HepG2 (cell line): ENCODE results near the gene PPP2R5D. TPM values are rescaled to one million over a fixed set of nuclear protein-coding genes. Genes with fewer than 3 reads are reported as not detected.

Experiments
- ATAC-seq: fragments of 200-7000 bp; cut with Tn5 transposase; 3 replicates; pipeline ENCODE4 v1.9.1; 2020; ENCODE audit warnings: mild to moderate bottlenecking, moderate library complexity
- BruUV-seq: library from RNA; stranded (reverse); fragments of 400-500 nt; replicated peaks from 2 replicates; lab custom pipeline; 2021; lab: Mats Ljungman, UMichigan
- CTCF ChIA-PET: fragments of 300-600 bp; formaldehyde crosslinking; extraction: SDS; loops from one replicate; lab custom pipeline; 2021; ENCODE audit warnings: low total read pairs, inconsistent platforms, low intra/inter-chr PET ratio; lab: Yijun Ruan, JAX
- POLR2A ChIA-PET: fragments of 350-600 bp; sonication (Branson Sonifier 250); formaldehyde crosslinking; loops from one replicate; lab custom pipeline; 2020; ENCODE audit warnings: antibody characterized with exemption, inconsistent platforms; lab: Yijun Ruan, JAX
- DNase-seq: peaks from one replicate; pipeline ENCODE4 v3.0.0-alpha.2; 2015; ENCODE audit warnings: low spot score
- FAIRE-seq: peaks from 3 replicates; lab custom pipeline; 2011; peaks lifted over from hg19 to GRCh38; lab: Jason Lieb, UNC
- H2AFZ ChIP-seq: one replicate; pipeline ENCODE4 v1.6.1; 2011; ENCODE audit warnings: low read length, inconsistent platforms
- H3K27ac ChIP-seq: fragments of 300-600 bp; 3 replicates; pipeline ENCODE4 v1.8.0; 2011; ENCODE audit warnings: mixed run types, mild to moderate bottlenecking, mixed read lengths, low read length, inconsistent platforms; ENCODE audit not compliant: insufficient read depth; ENCODE audit errors: extremely low read length
- H3K27me3 ChIP-seq, 2 experiments: fragments of 200-600 bp in 1 of 2; 2 replicates in 1 of 2; 3 replicates in 1 of 2; pipeline versions ENCODE4 v1.6.0 to v1.8.0; 2011; ENCODE audit warnings: low read length in 2 of 2, mild to moderate bottlenecking in 2 of 2, moderate library complexity in 2 of 2, inconsistent platforms in 1 of 2; ENCODE audit not compliant: insufficient read depth in 2 of 2, control insufficient read depth in 1 of 2
- H3K36me3 ChIP-seq, 2 experiments: fragments of 200-600 bp in 1 of 2; replicated peaks in 1 of 2; 2 replicates in 1 of 2; 3 replicates in 1 of 2; pipeline versions ENCODE4 v1.5.1 to v1.8.0; 2011; ENCODE audit warnings: low read length in 2 of 2, inconsistent platforms in 1 of 2; ENCODE audit not compliant: insufficient read depth in 2 of 2, control insufficient read depth in 1 of 2
- H3K4me1 ChIP-seq: 2 replicates; pipeline ENCODE4 v1.5.1; 2012; ENCODE audit warnings: low read length, inconsistent platforms; ENCODE audit not compliant: insufficient read depth
- H3K4me2 ChIP-seq: 2 replicates; pipeline ENCODE4 v1.6.0; 2011; ENCODE audit warnings: low read depth, low read length, inconsistent platforms
- H3K4me3 ChIP-seq, 3 experiments: fragments of 200-600 bp in 1 of 3; sonication (generic), shearing (Covaris generic) in 1 of 3; replicated peaks in 1 of 3; 2 replicates each; pipeline ENCODE4 v1.5.1; 2011 to 2016; ENCODE audit warnings: low read length in 3 of 3, inconsistent platforms in 2 of 3, low read depth in 2 of 3, mild to moderate bottlenecking in 2 of 3, control low read depth in 1 of 3, mixed read lengths in 1 of 3; ENCODE audit not compliant: insufficient read depth in 1 of 3
- H3K79me2 ChIP-seq: one replicate; pipeline ENCODE4 v1.6.1; 2011; ENCODE audit warnings: low read length, inconsistent platforms; ENCODE audit not compliant: insufficient read depth
- H3K9ac ChIP-seq: 2 replicates; pipeline ENCODE4 v1.6.0; 2011; ENCODE audit warnings: mild to moderate bottlenecking, low read depth, low read length, inconsistent platforms; ENCODE audit not compliant: insufficient read depth
- H3K9me3 ChIP-seq: 2 replicates; pipeline ENCODE4 v1.5.1; 2012; ENCODE audit warnings: mild to moderate bottlenecking, low read length
- H4K20me1 ChIP-seq: 2 replicates; pipeline ENCODE4 v1.6.0; 2011; ENCODE audit warnings: inconsistent platforms, mild to moderate bottlenecking, low read length, moderate library complexity; ENCODE audit not compliant: insufficient read depth
- BORCS8-MEF2B ChIP-seq: sonication (generic); formaldehyde crosslinking; IDR thresholded peaks from 2 replicates; pipeline ENCODE4 v1.8.0; 2022; ENCODE audit warnings: mild to moderate bottlenecking, missing genetic modification reagents
- ELF3 ChIP-seq: IDR thresholded peaks from 2 replicates; pipeline ENCODE4 v1.6.1; 2016; ENCODE audit warnings: missing genetic modification reagents, missing compliant biosample characterization
- GABPB1 ChIP-seq: IDR thresholded peaks from 2 replicates; pipeline ENCODE4 v1.6.1; 2016; ENCODE audit warnings: mild to moderate bottlenecking, missing genetic modification reagents, moderate library complexity, missing compliant biosample characterization
- PLRG1 ChIP-seq: fragments of 450-650 bp; conservative IDR thresholded peaks from 2 replicates; pipeline ENCODE4 v1.6.1; 2016
- RFX3 ChIP-seq: IDR thresholded peaks from 2 replicates; pipeline ENCODE4 v1.6.1; 2016; ENCODE audit warnings: missing biosample characterization, missing genetic modification reagents
- SKI ChIP-seq: fragments of 450-650 bp; IDR thresholded peaks from one replicate; pipeline ENCODE4 v1.6.1; 2018; ENCODE audit warnings: mild to moderate bottlenecking; ENCODE audit not compliant: partially characterized antibody
- SRSF9 ChIP-seq: fragments of 200-400 bp; formaldehyde crosslinking; IDR thresholded peaks from 2 replicates; pipeline ENCODE4 v1.6.1; 2018; ENCODE audit warnings: borderline replicate concordance, mild to moderate bottlenecking, low read depth, low read length; ENCODE audit not compliant: insufficient read depth, poor library complexity, severe bottlenecking
- THAP11 ChIP-seq: IDR thresholded peaks from 2 replicates; pipeline ENCODE4 v1.6.1; 2016; ENCODE audit warnings: missing biosample characterization, missing genetic modification reagents
- ZNF33B ChIP-seq: sonication (generic); formaldehyde crosslinking; IDR thresholded peaks from 2 replicates; pipeline ENCODE4 v1.5.1; 2020; ENCODE audit warnings: mild to moderate bottlenecking, missing genetic modification reagents
- ZNF563 ChIP-seq: sonication (generic); formaldehyde crosslinking; IDR thresholded peaks from 2 replicates; pipeline ENCODE4 v1.8.0; 2022; ENCODE audit warnings: mild to moderate bottlenecking, moderate library complexity, missing genetic modification reagents
- WGBS: methylation state at CpG from one replicate; pipeline ENCODE4 v1.1.6; 2017; ENCODE audit warnings: low lambda C conversion rate; 5-methylcytosine and 5-hydroxymethylcytosine counted together
- in situ Hi-C: cut with HindIII; loops from 2 replicates; pipeline ENCODE4 v1.10.0; 2017; ENCODE audit warnings: low pct_unique_long_range_greater_than_20kb; ENCODE audit not compliant: extremely low pct_ligation_motif_present
- intact Hi-C: fragments of 100-400 bp; cut with micrococcal nuclease; formaldehyde crosslinking; loops from one replicate; pipeline ENCODE4 v1.10.0; 2022; ENCODE audit not compliant: unreplicated experiment
- polyA plus RNA-seq, 8 experiments: library from polyadenylated mRNA; depleted of rRNA in 3 of 8; stranded (reverse) in 7 of 8; unstranded in 1 of 8; fragments of >200 nt; fragmentation: Illumina TruSeq in 4 of 8; extraction: Trizol in 4 of 8; gene quantifications; 2 replicates each; pipeline versions ENCODE4 v1.2.1 to v1.2.3, GENCODE V29; 2011 to 2016; ENCODE audit warnings: low read depth in 4 of 8, missing spikeins in 1 of 8, mixed read lengths in 1 of 8; ENCODE audit not compliant: insufficient read depth in 1 of 8
- total RNA-seq, 5 experiments: library from RNA; depleted of rRNA; stranded (reverse); fragments of >200 nt; fragmentation: Illumina TruSeq; extraction: Trizol; gene quantifications; 2 replicates each; pipeline ENCODE4 v1.2.3, GENCODE V29; 2016; ENCODE audit warnings: low read depth in 1 of 5
- TF ChIP-seq, protein P1 (sequence below): sonication (generic); formaldehyde crosslinking; IDR thresholded peaks from 2 replicates; pipeline ENCODE4 v1.5.1; 2020; ENCODE audit warnings: mild to moderate bottlenecking, missing genetic modification reagents, moderate library complexity
- TF ChIP-seq, protein P2 (sequence below): sonication (generic); formaldehyde crosslinking; IDR thresholded peaks from 2 replicates; pipeline ENCODE4 v1.4.0; 2020; ENCODE audit warnings: missing genetic modification reagents
- TF ChIP-seq, protein P3 (sequence below): sonication (generic); formaldehyde crosslinking; IDR thresholded peaks from 2 replicates; pipeline ENCODE4 v1.8.0; 2022; ENCODE audit warnings: missing genetic modification reagents, mild to moderate bottlenecking, borderline replicate concordance
- TF ChIP-seq, protein P4 (sequence below): sonication (generic); formaldehyde crosslinking; IDR thresholded peaks from 2 replicates; pipeline ENCODE4 v1.5.1; 2020; ENCODE audit warnings: mild to moderate bottlenecking, moderate library complexity, missing genetic modification reagents

The PPP2R5D gene
- total and polyA plus RNA-seq, 2 of the 13 experiments (the other 11 are each of a cell fraction or from before 2014, with no cell fraction given), result 53.7 to 60.4 TPM

DNA sequence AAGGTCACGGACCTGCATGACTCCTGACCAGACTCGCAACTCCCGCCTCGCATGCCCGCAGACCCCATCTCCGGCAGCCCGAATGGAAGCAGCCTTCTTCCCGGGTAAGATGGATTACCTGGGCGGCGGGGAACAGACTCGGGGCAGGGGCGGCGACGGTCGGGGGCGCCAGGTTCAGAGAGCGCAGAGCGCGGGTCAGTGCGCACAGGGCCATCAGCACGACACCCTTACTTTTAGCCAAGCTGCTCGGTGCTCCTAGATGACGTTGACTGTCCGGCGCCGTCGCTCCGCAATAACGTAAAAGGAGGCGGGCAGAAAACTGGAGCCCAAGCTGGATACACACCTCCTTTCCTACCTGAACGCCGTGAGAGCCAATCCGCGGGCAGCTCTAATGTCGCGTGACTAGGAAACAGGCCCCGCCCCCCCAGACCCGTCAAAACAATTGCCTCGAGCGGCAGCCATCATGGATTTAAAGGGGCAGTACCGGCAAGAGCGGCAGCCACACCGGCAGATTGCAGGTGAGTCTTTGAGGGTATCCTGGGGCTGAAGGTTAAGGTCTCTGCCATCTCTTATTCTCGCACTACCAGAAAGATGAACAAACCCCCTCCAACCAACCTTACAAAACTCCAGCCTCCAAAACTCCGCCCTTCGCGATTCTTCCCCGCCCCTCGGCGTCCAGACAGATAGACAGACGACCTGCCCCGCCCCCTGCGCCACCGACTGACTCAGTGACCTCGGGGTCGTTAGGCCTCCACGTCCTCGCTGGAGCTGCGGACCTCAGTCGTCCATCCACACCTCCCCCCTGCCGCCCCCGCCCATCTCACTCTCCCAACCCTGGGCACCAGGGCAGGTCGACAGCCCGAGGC is 75.0 kb downstream of the PPP2R5D start, which contains the start of the genes KLC4 and MRPL2 (continued):
- peak; percentile 84 for TF ChIP-seq GABPB1 (CRISPR knock-in tag)
- peak; percentile 97 for TF ChIP-seq SKI
- TF ChIP-seq ZNF563 (CRISPR knock-in tag), result no peak
- TF ChIP-seq BORCS8-MEF2B (CRISPR knock-in tag), result peak; percentile 72; the same call in 1 of the 2 replicates
- no peak for TF ChIP-seq SRSF9
- TF ChIP-seq PLRG1, result no peak
- no peak for TF ChIP-seq ZNF33B (CRISPR knock-in tag)
- TF ChIP-seq, protein P1, sequence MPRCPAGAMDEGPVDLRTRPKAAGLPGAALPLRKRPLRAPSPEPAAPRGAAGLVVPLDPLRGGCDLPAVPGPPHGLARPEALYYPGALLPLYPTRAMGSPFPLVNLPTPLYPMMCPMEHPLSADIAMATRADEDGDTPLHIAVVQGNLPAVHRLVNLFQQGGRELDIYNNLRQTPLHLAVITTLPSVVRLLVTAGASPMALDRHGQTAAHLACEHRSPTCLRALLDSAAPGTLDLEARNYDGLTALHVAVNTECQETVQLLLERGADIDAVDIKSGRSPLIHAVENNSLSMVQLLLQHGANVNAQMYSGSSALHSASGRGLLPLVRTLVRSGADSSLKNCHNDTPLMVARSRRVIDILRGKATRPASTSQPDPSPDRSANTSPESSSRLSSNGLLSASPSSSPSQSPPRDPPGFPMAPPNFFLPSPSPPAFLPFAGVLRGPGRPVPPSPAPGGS, result no peak

DNA sequence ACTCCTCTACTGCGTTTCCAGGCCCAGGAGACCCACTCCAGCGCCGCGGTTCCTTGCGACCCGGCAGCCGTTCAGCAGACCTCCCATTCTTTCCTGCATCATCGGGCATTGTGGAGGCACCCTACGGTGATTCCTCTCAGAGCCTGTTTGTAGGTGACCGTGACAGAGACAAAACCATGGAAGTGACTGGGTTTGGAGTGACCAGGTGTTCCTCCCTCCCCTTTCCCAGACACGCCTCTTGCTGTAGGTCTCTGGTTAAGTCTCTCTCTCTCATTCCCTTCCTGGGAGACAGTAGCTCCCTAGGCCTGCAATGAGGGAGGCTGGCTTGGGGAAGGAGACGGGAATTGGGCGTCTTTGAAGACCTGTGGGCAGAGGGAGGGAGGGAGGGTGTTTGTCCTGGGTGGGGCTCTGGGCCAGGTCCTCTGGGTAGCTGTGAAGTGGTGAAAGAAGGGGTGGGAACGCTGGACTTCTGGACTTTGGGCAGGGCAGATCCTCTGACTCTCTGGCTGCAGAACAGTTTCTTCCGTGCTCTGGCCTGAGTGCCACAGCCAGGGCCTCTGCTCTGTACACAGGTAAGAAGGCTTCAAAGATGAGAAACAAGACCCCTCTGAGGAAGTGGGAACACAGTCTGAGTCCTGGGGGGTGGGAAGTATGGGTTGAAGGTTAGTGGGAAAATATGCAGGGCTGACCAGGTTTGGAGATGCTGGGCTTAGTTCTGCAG is 75.8 kb downstream of the PPP2R5D start:
- in situ Hi-C loops, result no loop called here
- intact Hi-C loops, result loop anchor here (1.0 to 2.0 kb wide), 2 partner anchors 45 to 159 kb away; partner anchors contain the start of gene KLHDC3
- no peak overlapping the region for H2AFZ ChIP-seq
- no peaks in the 10 kb centered on the region for H3K9me3 ChIP-seq
- peak overlapping the region; percentile 83 for H3K9ac ChIP-seq
- H3K4me3 ChIP-seq, result peak overlapping the region; percentile 74 to 99 (median 93)
- H3K27ac ChIP-seq, result peak overlapping the region; percentile 91
- ChIA-PET POLR2A (interaction anchor here (0.6 to 3.3 kb wide), 50 partner anchors 11 to 318 kb away, joined by 3 to 103 read pairs (median 6); partner anchors contain the start of genes CNPY3, CUL9, DNPH1 and GNMT), CTCF (no interaction called here)
- 0% methylated on average over 6 of the region's 15 CpGs for WGBS
- FAIRE-seq, result peak; percentile 99
- peak overlapping the region; percentile 90 for H3K4me2 ChIP-seq
- peak; percentile 85 for ATAC-seq
- H3K27me3 ChIP-seq, result no peaks in the 10 kb centered on the region; a peak in 1 of 5 replicates
- H3K36me3 ChIP-seq, result peaks cover 3 to 41% of the 10 kb centered on the region in 2 experiments
- H4K20me1 ChIP-seq, result no peaks in the 10 kb centered on the region
- peak; percentile 87 for DNase-seq
- no TSS peak for BruUV-seq
- peaks cover 35% of the 10 kb centered on the region for H3K79me2 ChIP-seq
- H3K4me1 ChIP-seq, result peaks cover 33% of the 10 kb centered on the region
- TF ChIP-seq THAP11 (CRISPR knock-in tag) (peak; percentile 19; the same call in 1 of the 2 replicates), RFX3 (no peak), ELF3 (peak; percentile 72)
- TF ChIP-seq, protein P2, sequence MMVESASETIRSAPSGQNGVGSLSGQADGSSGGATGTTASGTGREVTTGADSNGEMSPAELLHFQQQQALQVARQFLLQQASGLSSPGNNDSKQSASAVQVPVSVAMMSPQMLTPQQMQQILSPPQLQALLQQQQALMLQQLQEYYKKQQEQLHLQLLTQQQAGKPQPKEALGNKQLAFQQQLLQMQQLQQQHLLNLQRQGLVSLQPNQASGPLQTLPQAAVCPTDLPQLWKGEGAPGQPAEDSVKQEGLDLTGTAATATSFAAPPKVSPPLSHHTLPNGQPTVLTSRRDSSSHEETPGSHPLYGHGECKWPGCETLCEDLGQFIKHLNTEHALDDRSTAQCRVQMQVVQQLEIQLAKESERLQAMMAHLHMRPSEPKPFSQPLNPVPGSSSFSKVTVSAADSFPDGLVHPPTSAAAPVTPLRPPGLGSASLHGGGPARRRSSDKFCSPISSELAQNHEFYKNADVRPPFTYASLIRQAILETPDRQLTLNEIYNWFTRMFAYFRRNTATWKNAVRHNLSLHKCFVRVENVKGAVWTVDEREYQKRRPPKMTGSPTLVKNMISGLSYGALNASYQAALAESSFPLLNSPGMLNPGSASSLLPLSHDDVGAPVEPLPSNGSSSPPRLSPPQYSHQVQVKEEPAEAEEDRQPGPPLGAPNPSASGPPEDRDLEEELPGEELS (CRISPR knock-in tag), result peak; percentile 47; the same call in 1 of the 2 replicates
- TF ChIP-seq, protein P3, sequence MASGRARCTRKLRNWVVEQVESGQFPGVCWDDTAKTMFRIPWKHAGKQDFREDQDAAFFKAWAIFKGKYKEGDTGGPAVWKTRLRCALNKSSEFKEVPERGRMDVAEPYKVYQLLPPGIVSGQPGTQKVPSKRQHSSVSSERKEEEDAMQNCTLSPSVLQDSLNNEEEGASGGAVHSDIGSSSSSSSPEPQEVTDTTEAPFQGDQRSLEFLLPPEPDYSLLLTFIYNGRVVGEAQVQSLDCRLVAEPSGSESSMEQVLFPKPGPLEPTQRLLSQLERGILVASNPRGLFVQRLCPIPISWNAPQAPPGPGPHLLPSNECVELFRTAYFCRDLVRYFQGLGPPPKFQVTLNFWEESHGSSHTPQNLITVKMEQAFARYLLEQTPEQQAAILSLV (CRISPR knock-in tag), result no peak
- TF ChIP-seq, protein P4, sequence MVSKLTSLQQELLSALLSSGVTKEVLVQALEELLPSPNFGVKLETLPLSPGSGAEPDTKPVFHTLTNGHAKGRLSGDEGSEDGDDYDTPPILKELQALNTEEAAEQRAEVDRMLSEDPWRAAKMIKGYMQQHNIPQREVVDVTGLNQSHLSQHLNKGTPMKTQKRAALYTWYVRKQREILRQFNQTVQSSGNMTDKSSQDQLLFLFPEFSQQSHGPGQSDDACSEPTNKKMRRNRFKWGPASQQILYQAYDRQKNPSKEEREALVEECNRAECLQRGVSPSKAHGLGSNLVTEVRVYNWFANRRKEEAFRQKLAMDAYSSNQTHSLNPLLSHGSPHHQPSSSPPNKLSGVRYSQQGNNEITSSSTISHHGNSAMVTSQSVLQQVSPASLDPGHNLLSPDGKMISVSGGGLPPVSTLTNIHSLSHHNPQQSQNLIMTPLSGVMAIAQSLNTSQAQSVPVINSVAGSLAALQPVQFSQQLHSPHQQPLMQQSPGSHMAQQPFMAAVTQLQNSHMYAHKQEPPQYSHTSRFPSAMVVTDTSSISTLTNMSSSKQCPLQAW (CRISPR knock-in tag), result peak; percentile 70
